Activated T-cell treated with anti-CD3 and anti-CD28 coated beads, Interleukin-2, amount 50 U/mL, for 4 hours (primary cell): Measurements from ENCODE around the gene NFATC4. TPM values are rescaled to one million over a fixed set of nuclear protein-coding genes. Genes with fewer than 3 reads are reported as not detected.
"Not testable (repeated sequence)": the region's sequence is repeated elsewhere in the genome, so short reads cannot be mapped to it uniquely, and the experiment has no call there.

ENCODE experiments used
- ATAC-seq, 2 donors: fragments of 200-7000 bp; cut with Tn5 transposase; one replicate each; pipeline ENCODE4 v1.10.0; 2021
- DNase-seq: peaks from one replicate; pipeline ENCODE4 v3.0.0-alpha.2; 2020
- H3K27me3 Mint-ChIP-seq: one replicate; pipeline ENCODE4 v1.8.0; 2021; ENCODE audit warnings: low read depth, mixed read lengths
- H3K36me3 Mint-ChIP-seq: one replicate; pipeline ENCODE4 v1.8.0; 2022; ENCODE audit warnings: mixed read lengths; ENCODE audit not compliant: insufficient read depth
- H3K4me1 Mint-ChIP-seq: one replicate; pipeline ENCODE4 v1.8.0; 2021; ENCODE audit warnings: low read depth, mixed read lengths
- H3K4me3 Mint-ChIP-seq: one replicate; pipeline ENCODE4 v1.8.0; 2021; ENCODE audit warnings: mild to moderate bottlenecking, moderate library complexity, mixed read lengths
- H3K9me3 Mint-ChIP-seq: one replicate; pipeline ENCODE4 v1.8.0; 2021; ENCODE audit warnings: mixed read lengths
- total RNA-seq, 3 donors: library from RNA; stranded (reverse); gene quantifications; one replicate each; pipeline ENCODE4 v1.2.1, GENCODE V29; 2021

Gene NFATC4
- total RNA-seq, 3 donors from 2014 or later, result 0.13 to 0.38 (median 0.32) TPM

GRCh38 chr14:24349742-24350141, 18.2 kb upstream of the NFATC4 start:
- Mint-ChIP-seq H3K36me3 (no peaks in the 10 kb centered on the region), H3K4me1 (peaks cover 3% of the 10 kb centered on the region), H3K4me3 (no peak overlapping the region), H3K27me3 (peaks cover 67% of the 10 kb centered on the region), H3K9me3 (no peaks in the 10 kb centered on the region)
- no peak for DNase-seq
- no peak for ATAC-seq

DNA sequence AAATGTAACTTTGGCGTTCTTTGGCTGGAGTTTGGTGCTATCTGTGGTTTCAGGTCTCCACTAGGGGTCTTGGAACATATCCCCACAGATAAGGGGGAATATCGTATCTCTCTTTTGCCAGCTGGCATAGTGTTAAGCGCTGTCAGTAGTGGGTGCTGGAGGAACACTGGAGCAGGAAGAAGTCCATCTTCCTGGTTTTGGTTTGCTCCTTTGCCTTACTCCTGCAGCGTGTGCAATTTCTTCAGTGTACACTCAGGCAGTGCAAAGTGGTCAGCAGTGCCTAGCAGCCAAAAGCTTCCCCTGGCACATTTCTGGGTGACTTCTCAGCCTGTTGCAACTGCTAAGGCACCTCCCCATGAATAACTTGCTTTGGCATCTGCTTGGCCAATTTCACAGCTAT, 16.5 kb upstream of the NFATC4 start:
- H3K4me1 Mint-ChIP-seq, result peaks cover 3% of the 10 kb centered on the region
- no peaks in the 10 kb centered on the region for H3K9me3 Mint-ChIP-seq
- H3K27me3 Mint-ChIP-seq, result peaks cover 58% of the 10 kb centered on the region
- H3K36me3 Mint-ChIP-seq, result no peaks in the 10 kb centered on the region
- no peak for DNase-seq
- H3K4me3 Mint-ChIP-seq, result no peak overlapping the region
- no peak for ATAC-seq

DNA sequence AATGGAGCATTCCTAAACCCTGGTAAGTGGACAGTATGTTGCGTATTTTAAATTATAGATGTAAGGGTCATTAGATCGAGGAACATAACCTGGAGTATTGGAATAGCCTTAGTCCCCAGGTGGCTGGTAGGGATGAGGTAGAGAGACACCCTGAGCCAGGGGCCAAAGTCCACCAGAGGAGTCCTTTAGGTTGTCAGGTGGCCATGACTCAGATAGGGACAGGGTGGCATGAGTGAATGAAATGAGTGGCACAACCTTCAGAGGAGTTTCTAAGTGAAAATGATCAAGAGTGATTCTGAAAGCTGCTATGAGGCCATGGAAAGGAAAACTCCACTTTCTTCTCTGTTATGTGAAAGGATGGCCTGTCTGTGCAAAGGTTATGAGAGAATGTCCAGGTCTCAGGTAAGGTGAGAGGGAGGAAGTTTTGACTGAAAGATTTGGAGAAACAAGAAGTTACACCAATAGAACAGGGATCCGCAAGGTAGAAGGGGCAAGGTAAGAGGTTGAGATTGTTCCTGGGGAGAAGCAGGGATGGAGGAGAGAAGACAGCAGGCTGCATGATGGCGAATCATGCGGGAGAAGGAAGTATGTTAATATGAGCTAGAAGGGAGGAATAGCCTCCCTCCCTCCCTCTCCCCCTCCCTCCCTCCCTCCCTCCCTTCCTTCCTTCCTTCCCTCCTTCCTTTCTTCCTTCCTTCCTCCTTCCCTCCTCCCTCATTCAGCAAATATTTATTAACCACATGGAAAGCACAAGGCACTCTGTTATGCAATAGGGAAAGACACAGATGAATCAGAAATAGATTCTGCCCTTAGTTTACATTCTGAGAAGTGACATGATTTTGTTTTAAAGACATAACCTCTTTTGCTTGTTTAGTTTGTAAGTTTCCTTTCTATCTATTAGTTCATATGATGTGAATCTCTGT, 14.2 kb upstream of the NFATC4 start:
- no peak for ATAC-seq
- DNase-seq, result no peak
- Mint-ChIP-seq H3K4me1 (peaks cover 3% of the 10 kb centered on the region), H3K4me3 (no peak overlapping the region), H3K27me3 (peaks cover 54% of the 10 kb centered on the region), H3K36me3 (no peaks in the 10 kb centered on the region), H3K9me3 (no peaks in the 10 kb centered on the region)

DNA sequence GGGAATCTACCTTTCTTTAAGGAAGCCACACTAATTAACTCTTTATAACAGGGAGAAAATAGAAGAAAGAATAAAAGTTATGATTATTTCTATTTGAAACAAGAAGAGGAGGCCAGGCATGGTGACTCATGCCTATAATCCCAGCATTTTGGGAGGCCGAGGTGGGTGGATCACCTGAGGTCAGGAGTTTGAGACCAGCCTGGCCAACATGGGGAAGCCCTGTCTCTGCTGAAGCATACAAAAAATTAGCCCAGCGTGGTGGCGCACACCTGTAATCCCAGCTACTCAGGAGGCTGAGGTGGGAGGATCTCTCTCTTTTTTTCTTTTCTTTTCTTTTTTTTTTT, 13.5 kb upstream of the NFATC4 start:
- H3K9me3 Mint-ChIP-seq, H3K36me3 Mint-ChIP-seq, H3K4me1 Mint-ChIP-seq, H3K4me3 Mint-ChIP-seq, ATAC-seq, DNase-seq: not testable (repeated sequence)
- H3K27me3 Mint-ChIP-seq, result peaks cover 50% of the 10 kb centered on the region

DNA sequence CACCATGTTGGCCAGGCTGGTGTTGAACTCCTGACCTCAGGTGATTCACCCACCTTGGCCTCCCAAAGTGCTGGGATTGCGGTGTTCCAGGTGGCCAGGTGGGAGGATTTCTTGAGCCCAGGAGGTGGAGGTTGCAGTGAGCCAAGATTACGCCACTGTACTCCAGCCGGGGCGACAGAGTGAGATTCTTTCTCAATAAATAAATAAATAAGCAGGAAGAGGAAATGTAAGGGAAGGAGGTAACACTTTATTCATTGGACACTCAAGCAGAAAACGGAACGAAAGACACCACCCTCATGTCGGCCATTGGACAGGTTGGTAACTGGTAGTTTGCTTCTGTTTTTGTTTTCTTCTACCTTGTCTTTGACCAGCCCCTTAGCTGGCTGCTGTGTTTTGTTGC, 13.0 kb upstream of the NFATC4 start:
- H3K9me3 Mint-ChIP-seq, result no peaks in the 10 kb centered on the region
- H3K36me3 Mint-ChIP-seq, result no peaks in the 10 kb centered on the region
- peaks cover 3% of the 10 kb centered on the region for H3K4me1 Mint-ChIP-seq
- DNase-seq, result no peak
- H3K4me3 Mint-ChIP-seq, result no peak overlapping the region
- no peak for ATAC-seq
- peaks cover 49% of the 10 kb centered on the region for H3K27me3 Mint-ChIP-seq

DNA sequence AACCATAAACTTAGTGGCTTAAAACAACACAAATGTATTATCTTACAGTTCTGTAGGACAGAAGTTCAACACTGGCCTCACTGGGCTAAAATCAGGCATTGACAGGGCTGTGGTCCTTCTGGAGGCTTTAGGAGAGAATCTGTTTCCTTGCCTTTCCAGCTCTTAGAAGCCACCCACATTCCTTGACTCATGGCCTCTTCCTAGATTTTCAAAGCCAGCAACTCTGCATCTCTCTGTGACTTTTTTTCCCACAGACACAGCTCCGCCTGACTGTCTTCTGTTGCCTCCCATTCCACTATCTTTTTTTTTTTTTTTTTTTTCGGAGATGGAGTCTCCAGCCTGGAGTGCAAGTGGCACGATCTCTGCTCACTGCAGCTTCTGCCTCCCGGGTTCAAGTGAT, 11.8 kb upstream of the NFATC4 start:
- Mint-ChIP-seq H3K4me3 (no peak overlapping the region), H3K9me3 (no peaks in the 10 kb centered on the region), H3K4me1 (peaks cover 3% of the 10 kb centered on the region), H3K36me3 (no peaks in the 10 kb centered on the region), H3K27me3 (peaks cover 40% of the 10 kb centered on the region)
- DNase-seq (no peak), ATAC-seq (no peak)

DNA sequence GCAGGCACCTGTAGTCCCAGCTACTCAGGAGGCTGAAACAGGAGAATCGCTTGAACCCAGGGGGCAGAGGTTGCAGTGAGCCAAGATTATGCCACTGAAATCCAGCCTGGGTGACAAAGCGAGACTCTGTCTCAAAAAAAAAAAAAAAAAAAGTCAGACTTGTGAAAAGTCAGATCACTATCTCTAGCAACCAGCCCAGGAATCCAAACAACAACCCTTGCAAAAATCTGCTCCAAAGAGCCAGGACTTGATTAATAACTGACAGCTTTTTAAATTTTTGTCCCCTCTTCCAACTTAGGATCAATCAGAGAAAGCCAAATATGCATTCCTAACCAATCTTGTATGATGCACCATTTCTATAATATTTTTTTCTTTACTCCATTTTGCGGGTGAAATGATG, 7.7 kb upstream of the NFATC4 start:
- Mint-ChIP-seq H3K36me3 (no peaks in the 10 kb centered on the region), H3K4me1 (no peaks in the 10 kb centered on the region), H3K4me3 (no peak overlapping the region), H3K9me3 (no peaks in the 10 kb centered on the region), H3K27me3 (peaks cover 37% of the 10 kb centered on the region)
- ATAC-seq (no peak), DNase-seq (no peak)

DNA sequence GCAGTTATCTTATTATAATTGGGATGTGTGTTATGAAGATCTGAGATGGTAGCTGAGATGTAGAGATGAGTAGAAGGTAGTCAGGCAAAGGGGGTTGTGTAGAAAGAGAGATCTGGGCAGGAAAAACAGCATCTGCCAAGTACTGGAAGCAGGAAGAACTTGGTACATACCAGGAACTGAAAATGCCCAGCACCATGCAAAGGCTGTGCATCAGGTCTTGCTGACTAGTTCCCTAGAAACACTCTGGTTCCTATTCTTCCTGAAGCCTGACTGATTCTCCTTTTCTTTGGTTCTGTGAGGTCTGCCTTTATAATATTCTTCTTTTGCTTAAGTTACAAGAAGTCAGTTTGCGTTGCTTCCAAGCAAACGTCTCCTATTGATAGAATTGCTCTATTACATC, 6.7 kb upstream of the NFATC4 start:
- Mint-ChIP-seq H3K36me3 (no peaks in the 10 kb centered on the region), H3K4me3 (no peak overlapping the region), H3K4me1 (peaks cover 8% of the 10 kb centered on the region), H3K9me3 (no peaks in the 10 kb centered on the region), H3K27me3 (peaks cover 45% of the 10 kb centered on the region)
- DNase-seq (no peak), ATAC-seq (no peak)

DNA sequence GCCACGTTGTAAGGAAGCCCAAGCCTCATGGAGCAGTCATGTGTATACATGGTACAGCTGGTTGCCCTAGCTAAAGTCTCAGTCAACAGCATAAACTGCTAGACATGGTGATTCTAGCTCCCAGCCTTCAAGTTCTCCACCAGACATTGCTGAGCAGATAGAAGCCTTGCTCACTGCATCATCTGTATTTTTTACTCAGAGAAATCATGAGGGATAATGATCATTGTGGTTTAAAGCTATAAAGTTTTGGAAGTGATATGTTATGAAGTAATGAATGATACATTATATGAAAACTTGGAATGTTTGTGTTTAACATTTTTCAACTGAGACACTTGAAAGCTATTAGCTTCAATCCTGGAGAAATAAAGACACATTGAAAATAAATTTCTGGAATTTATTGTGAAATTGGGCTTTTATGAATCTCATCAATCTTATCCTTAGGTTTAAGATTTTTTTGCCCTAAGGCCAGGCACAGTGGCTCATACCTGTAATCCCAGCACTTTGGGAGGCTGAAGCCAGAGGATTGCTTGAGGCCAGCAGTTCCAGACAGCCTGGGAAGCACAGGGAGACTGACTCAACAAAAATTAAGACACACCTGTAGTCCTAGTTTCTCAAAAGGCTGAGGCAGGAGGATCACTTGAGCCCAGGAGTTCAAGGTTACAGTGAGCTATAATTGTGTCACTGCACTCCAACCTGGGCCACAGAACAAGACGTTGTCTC, 5.6 kb upstream of the NFATC4 start:
- DNase-seq, result no peak
- ATAC-seq, result no peak
- no peaks in the 10 kb centered on the region for H3K36me3 Mint-ChIP-seq
- H3K27me3 Mint-ChIP-seq, result peaks cover 53% of the 10 kb centered on the region
- H3K4me3 Mint-ChIP-seq, result no peak overlapping the region
- H3K9me3 Mint-ChIP-seq, result no peaks in the 10 kb centered on the region
- H3K4me1 Mint-ChIP-seq, result peaks cover 16% of the 10 kb centered on the region

GRCh38 chr14:24363401-24363800, 4.6 kb upstream of the NFATC4 start:
- Mint-ChIP-seq H3K9me3 (no peaks in the 10 kb centered on the region), H3K36me3 (no peaks in the 10 kb centered on the region), H3K4me1 (peaks cover 24% of the 10 kb centered on the region), H3K4me3 (no peak overlapping the region), H3K27me3 (peaks cover 55% of the 10 kb centered on the region)
- ATAC-seq (no peak), DNase-seq (no peak)

- H3K36me3 Mint-ChIP-seq, result no peaks in the 10 kb centered on the region
- H3K9me3 Mint-ChIP-seq, result no peaks in the 10 kb centered on the region
- peaks cover 27% of the 10 kb centered on the region for H3K4me1 Mint-ChIP-seq
- H3K27me3 Mint-ChIP-seq, result peaks cover 57% of the 10 kb centered on the region
- no peak overlapping the region for H3K4me3 Mint-ChIP-seq
- ATAC-seq, result no peak
- DNase-seq, result no peak
Observed at GRCh38 chr14:24364841-24365240, 3.1 kb upstream of the NFATC4 start.

GRCh38 chr14:24365600-24366412, 2.2 kb upstream of the NFATC4 start:
- peak; percentile 67 to 71 for ATAC-seq
- H3K27me3 Mint-ChIP-seq, result peaks cover 54% of the 10 kb centered on the region
- no peaks in the 10 kb centered on the region for H3K9me3 Mint-ChIP-seq

GRCh38 chr14:24366413-24366720, 1.6 kb upstream of the NFATC4 start:
- peaks cover 53% of the 10 kb centered on the region for H3K27me3 Mint-ChIP-seq
- peak overlapping the region; percentile 42 for H3K4me3 Mint-ChIP-seq
- H3K36me3 Mint-ChIP-seq, result no peaks in the 10 kb centered on the region
- no peaks in the 10 kb centered on the region for H3K9me3 Mint-ChIP-seq
- peaks cover 27% of the 10 kb centered on the region for H3K4me1 Mint-ChIP-seq
- ATAC-seq (no peak), DNase-seq (no peak)

More at GRCh38 chr14:24365600-24366412, 2.2 kb upstream of the NFATC4 start:
- Mint-ChIP-seq H3K4me3 (peak overlapping the region; percentile 44), H3K36me3 (no peaks in the 10 kb centered on the region), H3K4me1 (peaks cover 27% of the 10 kb centered on the region)
- peak; percentile 61 for DNase-seq

GRCh38 chr14:24366721-24367513, 1.1 kb upstream of the NFATC4 start:
- Mint-ChIP-seq H3K27me3 (peaks cover 50% of the 10 kb centered on the region), H3K4me1 (peaks cover 27% of the 10 kb centered on the region), H3K9me3 (no peaks in the 10 kb centered on the region), H3K4me3 (peak overlapping the region; percentile 56), H3K36me3 (no peaks in the 10 kb centered on the region)
- DNase-seq, result no peak
- ATAC-seq, result peak; percentile 21 to 35
